ENCODE data around the gene UBE2D2.
A peak's percentile ranks its signal among the peaks of the same experiment; 100 is the strongest.

The UBE2D2 gene

DNA sequence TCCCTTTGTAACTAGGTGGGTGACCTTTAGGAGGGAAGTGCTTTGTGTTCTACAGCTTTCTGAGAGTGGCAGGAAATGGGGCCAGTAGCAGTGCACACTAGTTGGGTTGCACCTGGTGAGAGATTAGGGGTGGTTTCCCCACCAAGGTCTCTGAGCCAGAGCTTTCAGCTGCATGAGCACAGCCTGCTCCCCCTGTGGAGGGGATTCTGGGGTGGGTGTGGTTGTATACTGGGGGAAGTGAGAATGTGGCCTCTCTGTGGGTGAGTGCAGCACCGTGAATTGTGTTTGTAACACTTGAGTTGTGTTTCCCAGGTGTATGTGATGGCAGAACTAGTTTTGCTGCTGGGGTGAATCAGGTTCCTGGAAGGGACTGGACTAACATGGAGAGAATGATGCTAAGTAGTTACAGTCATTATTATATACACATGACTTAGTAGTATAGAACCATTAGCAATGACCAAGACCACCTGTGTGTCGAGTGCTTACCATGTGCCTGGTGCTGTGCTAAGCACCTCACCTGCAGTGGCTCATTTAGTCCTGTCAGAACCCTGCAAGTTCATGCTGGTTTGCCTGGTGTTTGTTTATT, 75.2 kb downstream of the UBE2D2 start:
- peak in 3 of 5 experiments; percentile 27 to 90 (median 87) for DNase-seq

DNA sequence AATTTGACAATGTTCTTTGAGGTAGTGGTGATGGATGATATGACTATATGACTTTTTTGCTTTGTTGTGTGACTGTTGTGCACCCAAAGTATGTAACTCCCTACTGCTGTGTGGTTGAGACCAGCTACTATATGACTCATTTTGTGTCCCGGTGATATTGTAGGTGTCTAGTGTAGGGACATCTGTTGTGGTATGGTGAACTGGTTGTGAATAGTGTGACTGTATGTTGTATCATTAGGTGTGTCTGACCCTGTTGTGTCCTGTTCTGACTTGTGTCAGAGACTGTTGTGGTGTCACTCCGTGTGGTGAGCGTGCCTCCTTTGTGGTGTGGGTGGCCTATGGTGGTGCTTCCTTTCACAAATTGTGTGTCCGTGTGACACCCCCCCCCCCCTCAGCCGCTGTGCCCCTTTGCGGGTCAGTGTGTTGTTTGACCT, 75.9 kb downstream of the UBE2D2 start:
- DNase-seq, result peak in 2 of 5 experiments; percentile 58 to 96

DNA sequence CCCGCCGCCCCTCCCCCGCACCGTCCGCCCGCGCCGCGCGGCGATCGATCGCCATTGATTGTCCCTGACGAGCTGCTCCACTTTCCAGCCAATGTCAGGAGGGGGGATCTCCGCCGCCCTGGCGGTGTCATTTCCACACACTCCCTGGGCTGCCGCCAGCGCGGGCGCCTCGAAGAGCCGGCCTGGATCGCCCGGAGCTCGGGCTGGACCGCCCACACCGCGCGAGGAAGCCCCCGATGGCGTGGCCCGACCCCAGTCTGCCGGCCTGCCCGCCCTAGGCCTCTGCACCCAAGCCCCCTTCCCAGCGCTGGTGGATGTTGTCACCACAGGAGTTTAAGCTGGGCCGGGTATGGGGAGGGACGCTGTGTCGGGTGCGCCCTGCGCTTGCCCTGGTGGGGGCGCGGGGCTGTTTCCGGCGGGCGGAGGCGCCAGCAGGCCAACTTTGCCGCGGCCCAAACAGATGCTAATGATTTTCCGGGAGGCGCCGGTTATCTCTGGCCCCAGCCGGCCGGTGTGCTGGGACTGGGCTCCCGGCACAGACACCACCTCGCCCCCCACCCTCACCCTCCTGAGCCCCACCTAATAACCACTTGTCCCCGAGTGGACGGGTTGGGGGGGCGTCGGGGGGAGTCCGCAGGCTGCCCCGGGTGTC, 76.4 kb downstream of the UBE2D2 start:
- peak in 1 of 5 experiments; percentile 79 for DNase-seq

DNA sequence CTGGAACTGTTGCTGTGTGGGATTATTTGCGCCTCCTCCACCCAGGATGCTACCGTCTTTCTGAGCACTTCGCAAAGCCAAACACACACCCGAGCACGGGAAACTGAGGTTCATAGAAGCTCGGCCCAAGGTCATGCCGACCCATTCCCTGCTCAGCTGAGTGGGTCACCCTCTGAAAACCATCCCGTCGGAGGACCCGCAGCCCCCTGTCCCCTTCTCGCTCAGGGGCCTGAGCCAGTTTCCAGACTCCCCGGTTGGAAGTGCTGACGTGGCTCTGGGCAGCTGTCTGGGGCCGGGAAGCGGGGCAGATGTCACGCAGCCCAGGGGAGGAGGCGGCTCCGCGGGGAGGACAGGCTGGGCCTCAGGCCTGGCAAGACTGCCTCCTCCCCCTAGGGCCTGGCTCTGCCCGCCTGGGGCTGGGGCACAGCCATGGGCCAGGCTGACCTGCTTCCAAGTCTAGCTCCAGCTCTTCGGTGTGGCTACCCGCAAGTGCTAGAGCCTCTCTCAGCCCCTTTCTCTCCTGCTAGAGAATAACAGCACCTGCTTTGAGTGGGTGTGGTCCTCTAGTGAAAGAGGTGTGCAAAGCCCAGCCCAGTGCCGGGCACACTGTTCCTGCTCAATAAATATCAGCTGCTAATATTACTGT, 77.1 kb downstream of the UBE2D2 start:
- DNase-seq, result peak in 1 of 5 experiments; percentile 37

DNA sequence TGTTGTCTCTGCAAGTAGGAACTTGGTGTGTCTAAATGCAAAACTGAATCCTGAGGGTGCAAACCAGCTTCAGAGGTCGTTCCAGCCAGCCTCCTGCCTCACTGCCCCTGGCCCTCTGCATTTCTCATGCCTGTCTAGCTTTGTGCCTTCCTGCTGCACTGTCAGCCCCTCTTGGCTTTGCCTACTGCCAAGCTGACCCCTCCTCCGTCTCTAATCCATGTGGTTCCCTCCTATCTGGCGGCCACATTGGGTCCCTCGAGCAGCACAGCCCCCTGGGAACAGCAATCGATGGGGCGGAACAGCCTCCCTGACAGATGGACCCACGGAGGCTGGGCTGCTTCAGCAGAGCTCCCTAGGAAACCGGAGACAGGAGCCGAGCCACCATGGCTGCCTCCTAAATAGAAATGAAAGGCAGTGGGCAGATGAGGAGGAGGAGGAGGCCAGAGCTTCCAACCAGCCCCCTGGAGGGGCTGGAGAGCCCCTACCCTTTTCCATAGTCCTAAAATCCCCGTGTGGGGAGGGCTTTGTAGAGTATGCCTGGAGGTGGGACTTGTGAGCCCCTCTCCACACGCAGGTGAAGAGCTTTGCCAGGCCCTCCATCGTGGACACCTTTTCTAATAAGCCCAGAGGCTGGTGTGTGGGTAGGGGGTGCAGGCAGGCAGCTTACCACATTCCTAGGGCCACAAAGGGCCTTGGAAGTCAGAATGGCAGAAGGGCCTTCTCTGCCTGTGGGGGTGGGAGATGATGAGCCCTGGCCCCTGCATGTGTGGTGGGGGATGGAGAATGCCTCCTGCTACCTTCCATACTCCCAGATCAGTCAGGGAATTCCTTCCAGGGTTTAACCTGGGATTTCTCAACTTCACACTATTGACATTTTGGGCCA, 77.8 kb downstream of the UBE2D2 start:
- DNase-seq, result no peak

DNA sequence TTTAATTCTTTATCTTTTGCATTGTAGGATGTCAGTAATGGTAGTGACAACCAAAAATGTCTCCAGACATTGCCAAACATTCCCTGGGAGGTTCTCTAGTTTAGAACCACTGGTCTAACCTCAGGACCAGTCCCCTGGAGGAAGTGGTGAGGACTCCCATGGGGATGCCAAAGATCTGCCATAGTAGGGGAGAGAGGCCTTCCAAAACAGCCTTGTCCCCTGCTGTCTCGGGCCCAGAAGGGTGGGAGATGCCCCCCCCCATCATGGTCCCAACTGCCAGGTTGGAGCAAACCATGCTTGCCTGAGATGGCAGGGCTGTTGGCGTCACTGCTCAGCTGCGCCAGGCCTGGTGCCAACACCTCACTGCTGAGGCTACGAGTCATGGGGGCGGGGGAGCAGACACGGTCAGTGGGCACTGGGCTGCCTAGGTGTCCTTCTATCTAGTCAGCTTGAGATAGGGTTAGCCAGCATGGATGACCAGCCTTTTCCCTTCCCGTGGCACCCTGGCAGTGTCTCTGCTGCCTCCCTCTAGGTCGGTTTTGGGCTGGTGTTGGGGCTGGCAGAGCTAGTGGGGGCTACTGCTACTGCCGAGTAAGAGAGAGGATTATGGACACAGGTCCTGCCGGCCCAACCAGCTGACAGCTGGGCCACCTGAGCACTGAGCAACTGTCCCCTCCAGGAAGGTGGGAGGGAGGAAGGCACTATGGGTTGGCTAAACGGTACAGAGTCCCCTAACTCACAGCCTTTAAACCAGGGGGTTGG, 78.7 kb downstream of the UBE2D2 start:
- DNase-seq, result no peak

DNA sequence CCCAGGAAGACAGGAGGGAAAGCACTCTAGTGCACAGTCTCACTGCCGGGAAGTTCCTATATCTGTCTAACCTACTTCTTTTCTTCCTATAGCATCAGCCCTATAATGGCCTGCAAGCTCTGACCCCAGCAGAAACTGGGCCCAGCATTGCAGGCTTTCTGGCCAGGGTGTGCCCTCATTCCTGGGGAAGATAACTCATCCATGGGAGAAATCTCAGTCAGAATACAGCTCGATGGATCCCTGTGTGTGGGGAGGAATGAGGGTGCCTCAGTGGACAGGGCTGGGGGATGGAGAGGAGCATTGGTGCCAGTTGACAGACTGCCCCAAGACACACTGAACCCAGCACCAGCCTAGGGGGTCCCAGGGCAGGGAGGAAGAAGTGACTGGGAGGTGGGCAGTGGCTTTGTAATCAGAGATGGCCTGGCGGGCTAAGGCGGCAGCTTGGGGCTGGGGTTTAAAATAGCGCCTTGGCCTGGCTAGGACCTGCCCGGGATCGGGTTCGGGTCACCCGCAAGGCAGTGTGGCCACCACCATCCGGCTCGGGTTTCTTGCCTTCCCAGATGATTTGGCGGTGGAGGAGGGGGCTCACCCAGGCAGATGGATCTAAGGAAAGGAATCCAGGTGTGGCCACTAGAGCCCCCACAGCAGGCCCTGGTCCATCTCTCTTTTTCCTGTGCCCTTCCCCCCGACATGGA, 79.4 kb downstream of the UBE2D2 start:
- DNase-seq, result no peak

DNA sequence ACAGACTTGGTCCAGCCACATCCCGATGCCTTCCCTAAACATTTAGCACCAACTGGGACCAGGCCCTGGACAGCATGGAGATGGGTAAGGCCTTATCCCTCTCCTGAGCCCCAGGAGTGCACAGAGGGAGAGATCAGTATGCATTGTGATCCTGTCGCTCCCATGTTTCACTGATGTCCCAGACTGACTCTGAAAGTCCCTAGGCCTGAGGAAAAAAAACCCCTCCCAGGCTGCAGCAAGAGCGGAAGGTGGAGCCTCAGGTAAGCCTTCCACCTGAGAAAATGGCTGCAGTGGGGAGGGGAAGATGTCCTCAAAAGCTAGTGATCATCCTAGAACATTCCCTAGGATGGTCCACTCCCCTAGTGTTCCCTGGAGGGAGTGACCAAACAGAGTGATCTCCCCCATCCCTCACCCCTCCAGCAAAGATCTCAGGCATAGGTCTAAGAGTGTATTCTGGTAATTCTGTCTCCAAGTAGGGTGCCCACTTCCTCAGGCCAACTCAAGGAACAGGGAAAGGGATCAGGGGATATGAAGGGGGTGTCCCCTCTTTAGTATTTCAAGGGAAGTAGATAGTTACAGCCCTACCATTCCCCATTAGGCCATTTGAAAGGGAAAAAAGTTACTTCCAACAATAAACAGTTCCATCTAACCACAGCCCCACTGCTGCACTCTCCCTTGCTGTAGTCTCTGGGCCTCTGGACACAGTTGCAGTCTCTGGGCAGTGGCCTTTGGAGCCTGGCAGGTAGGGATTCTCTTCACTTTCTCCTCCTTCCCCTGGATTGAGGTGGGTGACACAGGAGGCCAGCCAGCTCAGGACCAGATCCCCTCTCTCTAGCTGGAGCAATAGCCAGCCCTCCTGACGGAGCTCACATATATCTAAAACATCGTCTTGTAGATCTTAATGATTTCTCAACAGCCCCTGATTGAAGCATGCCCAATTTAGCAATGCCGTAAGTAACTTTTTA, 80.3 kb downstream of the UBE2D2 start:
- DNase-seq, result no peak

DNA sequence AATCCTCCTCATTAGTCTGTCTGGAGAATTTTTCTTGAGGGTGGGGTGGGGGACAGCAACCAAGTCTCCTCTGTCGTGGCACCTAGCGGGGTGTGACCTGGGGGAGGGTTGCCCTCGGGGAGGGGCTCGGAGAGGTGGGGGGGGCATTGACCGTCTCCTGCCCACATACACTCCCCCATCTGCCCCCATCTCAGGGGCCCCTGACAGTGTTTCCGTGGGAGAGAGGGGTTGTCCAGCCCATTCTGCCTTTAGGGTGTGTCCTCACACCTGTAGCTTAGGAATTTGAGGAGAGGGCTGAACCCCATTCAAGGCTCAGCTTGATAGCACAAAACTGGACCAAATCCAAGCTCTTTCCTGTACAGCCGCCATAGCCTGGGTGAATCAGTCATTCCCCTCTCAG, 81.1 kb downstream of the UBE2D2 start:
- no peak for DNase-seq

DNA sequence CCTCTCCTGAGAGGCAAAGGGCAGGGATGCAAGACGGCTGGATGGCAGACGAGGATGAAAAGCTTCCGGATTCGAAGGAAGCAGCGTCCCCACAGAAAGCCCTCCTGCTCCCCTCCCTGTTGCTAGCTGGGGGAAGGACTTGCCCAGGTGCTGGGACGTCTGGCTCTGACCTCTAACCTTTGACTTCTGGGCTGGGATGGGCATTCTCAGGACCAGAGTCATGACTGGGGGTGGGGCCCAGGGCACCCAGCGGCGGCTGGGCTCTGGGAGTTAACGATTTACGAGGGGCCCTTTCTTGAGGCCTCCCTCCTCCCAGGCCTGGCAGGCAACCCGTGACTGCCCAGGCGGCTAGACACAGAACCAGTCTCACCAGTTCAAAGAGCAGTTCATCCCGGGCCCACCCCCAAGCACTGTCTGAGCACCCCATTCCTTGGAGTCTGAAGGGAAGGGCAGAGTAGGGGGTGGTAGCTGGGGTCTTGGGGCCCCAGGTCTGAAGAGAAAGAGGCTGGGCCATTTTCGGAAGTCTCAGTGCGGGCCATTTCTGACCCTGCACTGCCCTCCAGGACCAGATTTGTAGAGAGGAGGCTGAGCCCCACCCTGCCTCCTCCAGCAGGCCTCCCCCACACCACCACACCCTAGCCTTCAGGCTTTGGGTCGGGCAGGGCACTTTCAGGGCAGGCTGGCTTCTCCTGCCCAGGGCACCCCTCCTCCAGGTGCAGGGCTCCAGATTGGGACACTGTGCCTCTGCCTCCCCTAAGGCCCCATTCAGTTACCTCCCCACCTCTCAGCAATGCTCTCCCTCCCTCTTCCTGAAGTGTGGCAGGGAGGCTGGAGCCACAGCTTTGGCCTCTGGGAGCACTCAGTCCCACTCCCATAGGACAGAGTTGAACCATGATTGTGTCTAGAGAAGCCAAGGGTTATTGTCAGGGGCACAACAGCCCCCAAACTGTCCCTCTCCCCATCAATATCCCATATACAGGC, 82.0 kb downstream of the UBE2D2 start:
- DNase-seq, result no peak

DNA sequence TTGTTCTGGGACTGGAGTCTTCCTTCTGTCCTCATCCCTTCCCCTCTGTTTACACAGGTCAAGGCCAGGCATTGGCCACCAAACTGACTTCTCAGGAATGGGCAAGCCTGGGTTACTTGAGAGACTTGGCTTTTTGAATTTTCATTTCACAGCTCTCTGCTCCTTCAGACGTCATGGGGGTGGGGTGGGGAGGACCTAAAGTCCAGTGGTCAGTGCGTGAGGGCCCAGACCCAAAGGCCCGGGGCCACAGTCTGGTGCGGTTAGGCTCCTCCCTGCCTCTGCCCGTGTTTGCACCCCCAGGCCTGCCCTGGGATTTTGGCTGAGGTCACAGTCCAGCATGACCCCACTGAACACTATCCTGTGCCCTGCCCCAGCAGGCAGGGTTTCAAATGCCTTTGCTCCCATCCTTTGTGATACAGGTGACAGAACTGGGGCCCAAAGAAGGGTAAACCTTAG, 82.9 kb downstream of the UBE2D2 start:
- DNase-seq, result no peak

DNA sequence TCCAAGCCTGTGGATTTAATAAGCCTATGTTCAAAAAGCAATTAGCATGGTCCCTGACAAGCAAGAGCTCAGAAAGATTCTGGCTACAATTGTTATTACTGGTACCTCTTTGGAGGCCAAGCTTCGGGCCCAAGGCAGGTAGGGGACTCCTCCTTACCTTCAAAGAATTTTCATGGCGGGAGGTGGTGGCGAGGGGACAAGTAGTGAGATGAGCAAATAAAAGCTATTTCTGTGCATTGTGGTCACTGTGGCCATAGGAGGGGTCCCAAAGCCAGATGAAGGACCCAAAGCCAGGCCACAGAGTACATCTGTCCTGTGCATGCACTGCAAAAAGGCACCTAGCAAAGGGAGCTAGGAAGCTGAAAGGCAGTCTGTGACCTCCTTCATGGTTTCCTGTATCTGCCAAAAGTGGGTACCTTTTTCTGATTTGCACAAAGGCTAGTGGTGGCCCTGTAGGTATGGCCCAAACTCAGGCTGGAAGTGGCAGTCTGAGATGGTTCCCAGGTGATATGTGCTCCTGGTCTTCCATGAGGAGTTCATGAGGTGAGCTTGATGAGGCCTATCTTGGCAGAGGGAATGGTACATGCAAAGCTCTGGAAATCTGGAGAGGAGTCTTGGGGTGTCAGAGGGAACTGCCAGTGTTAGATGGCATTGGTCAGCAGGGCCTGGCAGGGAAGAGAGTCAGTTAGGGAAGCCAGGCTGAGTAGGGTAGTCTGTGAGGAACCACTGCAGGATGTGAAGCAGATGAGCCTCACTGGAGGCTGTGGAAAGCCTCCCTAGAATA, 83.7 kb downstream of the UBE2D2 start:
- DNase-seq, result no peak

DNA sequence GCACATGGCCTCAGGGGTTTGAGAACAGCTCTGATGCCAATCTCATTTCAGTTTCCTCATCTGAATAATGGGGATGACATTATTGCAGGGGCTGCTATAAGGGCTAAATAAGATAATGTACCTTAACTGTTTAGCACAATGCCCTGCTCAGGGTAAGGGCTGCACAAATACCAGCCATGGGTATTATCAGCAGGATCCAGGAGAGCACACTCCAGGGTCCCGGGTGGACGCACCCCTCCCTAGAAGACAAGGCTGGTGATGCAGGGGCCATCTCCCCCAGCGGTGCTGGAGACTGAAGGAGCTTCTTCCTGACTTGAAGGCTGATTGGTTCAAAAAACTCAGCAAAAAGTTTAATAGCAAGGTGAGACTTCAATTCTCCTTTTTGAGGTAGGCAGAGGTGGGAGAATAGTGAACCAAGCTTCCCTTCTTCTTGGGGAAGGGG, 84.3 kb downstream of the UBE2D2 start:
- no peak for DNase-seq

DNA sequence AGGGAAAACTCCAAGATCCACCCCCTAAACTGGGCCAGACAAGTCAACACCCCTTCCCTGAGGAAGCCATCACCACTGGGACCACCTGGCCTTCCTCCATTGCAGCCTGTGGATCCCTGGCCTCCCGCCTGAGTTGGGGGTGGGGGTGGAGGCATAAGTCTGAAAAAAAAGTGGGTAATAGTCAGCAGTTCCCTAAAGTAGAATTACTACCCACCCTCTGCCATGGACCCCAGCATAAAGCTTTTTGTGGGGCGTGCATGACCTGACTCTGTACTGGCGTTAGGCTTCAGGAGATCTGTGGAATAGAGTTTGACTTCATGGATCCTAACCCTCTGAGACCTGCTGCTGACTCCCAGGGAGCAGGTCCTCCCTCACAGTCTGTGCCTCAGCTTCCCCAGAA, 85.0 kb downstream of the UBE2D2 start:
- DNase-seq, result no peak

DNA sequence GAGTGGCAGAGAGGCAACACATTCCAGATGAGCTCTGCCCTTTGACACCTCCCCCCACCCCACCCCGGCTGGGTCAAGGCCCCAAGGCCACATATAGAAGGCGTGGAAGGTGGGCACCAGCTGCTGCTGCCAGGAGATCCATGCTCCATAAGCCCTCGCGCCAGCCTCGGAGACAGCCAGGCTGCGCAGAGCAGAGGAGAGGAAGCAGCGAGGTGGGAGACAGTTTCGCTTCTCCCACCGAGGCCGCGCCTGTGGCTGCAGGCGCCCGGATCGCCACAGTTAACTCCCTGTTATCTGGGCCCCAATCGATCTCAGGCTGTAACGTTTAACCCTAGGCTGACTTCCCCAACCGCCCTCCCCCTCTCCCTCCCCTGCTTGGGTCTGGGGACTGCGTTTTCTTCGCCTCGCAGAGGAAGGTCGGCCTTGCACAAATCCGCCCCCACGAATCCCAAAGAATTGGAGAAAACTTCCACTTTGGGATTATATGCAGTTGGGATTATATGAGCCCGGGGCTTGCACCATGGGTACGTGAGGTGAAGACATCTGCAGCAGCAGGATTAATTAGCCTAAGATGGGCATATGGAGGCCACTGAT, 85.9 kb downstream of the UBE2D2 start:
- DNase-seq, result no peak

DNA sequence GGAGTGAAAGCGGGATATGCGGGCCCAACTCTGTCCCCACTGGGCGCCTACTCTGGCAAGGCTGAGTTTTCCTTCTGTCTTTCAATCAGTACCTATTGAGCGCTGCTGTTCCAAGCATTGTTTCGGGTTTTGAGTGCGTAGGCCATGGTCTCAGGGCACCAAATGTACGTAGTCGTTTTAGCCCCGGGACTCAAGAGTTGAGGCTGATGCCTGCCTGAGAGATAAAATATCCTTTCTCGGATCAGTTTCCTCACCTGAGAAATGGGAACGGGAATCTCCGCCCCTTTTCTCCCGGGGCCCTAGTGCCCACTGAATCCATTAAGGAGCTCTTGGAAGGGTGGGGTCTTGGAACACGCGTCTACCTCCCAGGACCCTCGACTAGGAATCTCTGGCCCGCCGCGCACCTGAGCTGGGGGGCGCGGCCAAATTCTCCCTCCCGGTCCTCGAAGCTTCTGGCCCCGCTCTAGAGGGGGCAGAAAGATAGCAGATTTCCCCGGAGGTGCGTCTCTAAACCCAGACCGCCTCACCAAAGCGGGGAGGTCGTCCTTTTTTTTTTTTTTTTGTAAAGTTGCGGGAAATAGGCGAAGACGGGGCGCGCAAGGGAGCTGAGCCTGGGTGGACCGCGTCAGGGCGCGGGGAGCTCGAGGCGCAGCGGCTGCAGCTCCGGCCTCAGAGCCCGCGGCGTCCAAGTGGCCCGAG, 86.5 kb downstream of the UBE2D2 start:
- no peak for DNase-seq
